GM20000 (cell line): ENCODE data around the gene SLC25A15.

Experiments used
- DNase-seq: peaks from one replicate; pipeline ENCODE4 v3.0.0; 2012; ENCODE audit warnings: low spot score
- CTCF ChIP-seq: IDR thresholded peaks from 2 replicates; pipeline ENCODE4 v1.5.1; 2012; ENCODE audit warnings: mild to moderate bottlenecking, control low read depth; ENCODE audit errors: extremely low read depth, missing control alignments

The SLC25A15 gene

GRCh38 chr13:40776232-40776631 lies 13.2 kb upstream of the SLC25A15 start:
- no peak for TF ChIP-seq CTCF
- no peak for DNase-seq

- peak; percentile 34 for DNase-seq
- TF ChIP-seq CTCF: no peak
Observed at GRCh38 chr13:40776681-40777165, 12.7 kb upstream of the SLC25A15 start.

- TF ChIP-seq CTCF: peak; percentile 58
- DNase-seq: peak; percentile 61
Observed at GRCh38 chr13:40777166-40777808, 12.1 kb upstream of the SLC25A15 start.

GRCh38 chr13:40777809-40778175 lies 11.6 kb upstream of the SLC25A15 start:
- TF ChIP-seq CTCF: no peak
- no peak for DNase-seq

- no peak for DNase-seq
- no peak for TF ChIP-seq CTCF
Observed at GRCh38 chr13:40779049-40779448, 10.4 kb upstream of the SLC25A15 start.

- DNase-seq: no peak
- no peak for TF ChIP-seq CTCF
Observed at GRCh38 chr13:40779796-40780285, 9.6 kb upstream of the SLC25A15 start.

GRCh38 chr13:40780822-40781401 lies 8.5 kb upstream of the SLC25A15 start:
- TF ChIP-seq CTCF: no peak
- no peak for DNase-seq
